ENCODE measurements around the gene TARBP1.

Gene TARBP1

DNA sequence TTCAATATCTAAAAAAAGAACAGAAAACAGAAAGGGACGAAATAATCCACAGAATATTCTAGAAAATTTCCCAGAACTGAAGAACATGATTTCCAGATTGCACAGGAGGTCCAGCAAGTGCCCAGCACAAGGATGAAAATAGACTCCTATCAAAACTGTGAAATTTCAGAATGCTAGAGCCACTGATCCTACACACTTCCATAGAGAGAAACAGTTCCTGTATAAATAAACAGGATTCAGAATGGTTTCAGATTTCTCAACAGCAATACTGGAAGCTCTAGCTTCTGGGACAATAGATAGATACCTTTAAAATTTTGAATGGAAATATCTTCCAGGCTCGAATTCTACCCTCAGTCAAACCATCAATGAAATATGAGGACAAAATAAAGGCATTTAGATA lies 4.6 kb downstream of the TARBP1 start:
- H3K27ac ChIP-seq (replicated peaks), result no peak overlapping the region
- H3K4me3 ChIP-seq (replicated peaks; ENCODE audit: insufficient read depth, low read length), result no peak overlapping the region
- H3K27me3 ChIP-seq (ENCODE audit: insufficient read depth, poor library complexity, severe bottlenecking), result no peaks in the 10 kb centered on the region
- TF ChIP-seq POLR2AphosphoS5 (IDR thresholded peaks at IDR 0.05; ENCODE audit: low read depth) (no peak), GABPA (IDR thresholded peaks at IDR 0.05; ENCODE audit: low read depth) (no peak), SPI1 (IDR thresholded peaks at IDR 0.05; ENCODE audit: borderline replicate concordance, low read depth) (no peak)
- TF ChIP-seq, protein P1, sequence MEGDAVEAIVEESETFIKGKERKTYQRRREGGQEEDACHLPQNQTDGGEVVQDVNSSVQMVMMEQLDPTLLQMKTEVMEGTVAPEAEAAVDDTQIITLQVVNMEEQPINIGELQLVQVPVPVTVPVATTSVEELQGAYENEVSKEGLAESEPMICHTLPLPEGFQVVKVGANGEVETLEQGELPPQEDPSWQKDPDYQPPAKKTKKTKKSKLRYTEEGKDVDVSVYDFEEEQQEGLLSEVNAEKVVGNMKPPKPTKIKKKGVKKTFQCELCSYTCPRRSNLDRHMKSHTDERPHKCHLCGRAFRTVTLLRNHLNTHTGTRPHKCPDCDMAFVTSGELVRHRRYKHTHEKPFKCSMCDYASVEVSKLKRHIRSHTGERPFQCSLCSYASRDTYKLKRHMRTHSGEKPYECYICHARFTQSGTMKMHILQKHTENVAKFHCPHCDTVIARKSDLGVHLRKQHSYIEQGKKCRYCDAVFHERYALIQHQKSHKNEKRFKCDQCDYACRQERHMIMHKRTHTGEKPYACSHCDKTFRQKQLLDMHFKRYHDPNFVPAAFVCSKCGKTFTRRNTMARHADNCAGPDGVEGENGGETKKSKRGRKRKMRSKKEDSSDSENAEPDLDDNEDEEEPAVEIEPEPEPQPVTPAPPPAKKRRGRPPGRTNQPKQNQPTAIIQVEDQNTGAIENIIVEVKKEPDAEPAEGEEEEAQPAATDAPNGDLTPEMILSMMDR (IDR thresholded peaks at IDR 0.05; ENCODE audit: insufficient read depth, low read length), result no peak
- TF ChIP-seq, protein P2, sequence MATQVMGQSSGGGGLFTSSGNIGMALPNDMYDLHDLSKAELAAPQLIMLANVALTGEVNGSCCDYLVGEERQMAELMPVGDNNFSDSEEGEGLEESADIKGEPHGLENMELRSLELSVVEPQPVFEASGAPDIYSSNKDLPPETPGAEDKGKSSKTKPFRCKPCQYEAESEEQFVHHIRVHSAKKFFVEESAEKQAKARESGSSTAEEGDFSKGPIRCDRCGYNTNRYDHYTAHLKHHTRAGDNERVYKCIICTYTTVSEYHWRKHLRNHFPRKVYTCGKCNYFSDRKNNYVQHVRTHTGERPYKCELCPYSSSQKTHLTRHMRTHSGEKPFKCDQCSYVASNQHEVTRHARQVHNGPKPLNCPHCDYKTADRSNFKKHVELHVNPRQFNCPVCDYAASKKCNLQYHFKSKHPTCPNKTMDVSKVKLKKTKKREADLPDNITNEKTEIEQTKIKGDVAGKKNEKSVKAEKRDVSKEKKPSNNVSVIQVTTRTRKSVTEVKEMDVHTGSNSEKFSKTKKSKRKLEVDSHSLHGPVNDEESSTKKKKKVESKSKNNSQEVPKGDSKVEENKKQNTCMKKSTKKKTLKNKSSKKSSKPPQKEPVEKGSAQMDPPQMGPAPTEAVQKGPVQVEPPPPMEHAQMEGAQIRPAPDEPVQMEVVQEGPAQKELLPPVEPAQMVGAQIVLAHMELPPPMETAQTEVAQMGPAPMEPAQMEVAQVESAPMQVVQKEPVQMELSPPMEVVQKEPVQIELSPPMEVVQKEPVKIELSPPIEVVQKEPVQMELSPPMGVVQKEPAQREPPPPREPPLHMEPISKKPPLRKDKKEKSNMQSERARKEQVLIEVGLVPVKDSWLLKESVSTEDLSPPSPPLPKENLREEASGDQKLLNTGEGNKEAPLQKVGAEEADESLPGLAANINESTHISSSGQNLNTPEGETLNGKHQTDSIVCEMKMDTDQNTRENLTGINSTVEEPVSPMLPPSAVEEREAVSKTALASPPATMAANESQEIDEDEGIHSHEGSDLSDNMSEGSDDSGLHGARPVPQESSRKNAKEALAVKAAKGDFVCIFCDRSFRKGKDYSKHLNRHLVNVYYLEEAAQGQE (IDR thresholded peaks at IDR 0.05; ENCODE audit: insufficient replicate concordance, low read depth), result no peak
- DNase-seq (ENCODE audit: low read depth in 1 of 2, low spot score in 1 of 2), result no peak

DNA sequence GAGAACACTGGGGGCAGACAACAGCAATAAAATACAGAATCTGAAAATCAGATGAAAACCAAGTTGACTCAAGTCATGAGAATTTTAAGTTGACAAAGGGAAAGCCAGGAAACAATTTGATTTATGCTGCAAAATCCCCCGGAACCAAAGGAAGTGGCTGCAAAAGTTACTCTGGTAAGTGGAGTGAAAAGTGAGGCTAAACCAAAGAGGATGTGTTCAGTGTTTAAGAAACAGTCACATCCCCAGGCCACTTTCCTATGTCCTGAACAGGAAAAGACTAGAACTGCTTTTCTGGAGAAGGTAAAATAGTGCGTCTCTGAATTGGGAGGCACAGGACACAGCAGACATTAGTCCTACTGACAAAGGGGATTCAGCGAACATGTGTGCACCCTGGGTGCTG lies 5.9 kb downstream of the TARBP1 start:
- TF ChIP-seq GABPA (IDR thresholded peaks at IDR 0.05; ENCODE audit: low read depth) (no peak), POLR2AphosphoS5 (IDR thresholded peaks at IDR 0.05; ENCODE audit: low read depth) (no peak), SPI1 (IDR thresholded peaks at IDR 0.05; ENCODE audit: borderline replicate concordance, low read depth) (no peak)
- TF ChIP-seq, protein P1 (IDR thresholded peaks at IDR 0.05; ENCODE audit: insufficient read depth, low read length), result no peak
- TF ChIP-seq, protein P2 (IDR thresholded peaks at IDR 0.05; ENCODE audit: insufficient replicate concordance, low read depth), result no peak
- Histone ChIP-seq H3K27ac (replicated peaks) (no peak overlapping the region), H3K27me3 (ENCODE audit: insufficient read depth, poor library complexity, severe bottlenecking) (no peaks in the 10 kb centered on the region), H3K4me3 (replicated peaks; ENCODE audit: insufficient read depth, low read length) (no peak overlapping the region)
- no peak for DNase-seq (ENCODE audit: low read depth in 1 of 2, low spot score in 1 of 2)

DNA sequence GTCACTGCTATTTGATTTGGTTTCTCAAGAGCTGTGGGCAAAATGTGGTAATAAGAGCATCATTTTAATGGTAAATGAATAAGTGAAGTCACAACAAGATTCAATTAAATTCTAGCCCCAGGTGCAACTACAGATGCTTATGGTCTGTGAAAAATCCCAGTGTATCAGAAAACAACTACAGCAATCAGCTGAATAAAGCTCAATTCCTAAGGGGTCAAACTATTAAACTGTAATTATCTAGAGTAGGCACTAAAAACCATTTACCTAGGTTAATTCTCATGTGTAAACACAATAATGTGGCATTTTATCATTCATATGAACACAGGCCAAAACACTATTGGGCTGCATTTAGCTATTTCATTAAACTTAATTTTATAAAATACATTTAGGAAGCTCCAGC lies 9.6 kb downstream of the TARBP1 start:
- H3K27me3 ChIP-seq (ENCODE audit: insufficient read depth, poor library complexity, severe bottlenecking), result no peaks in the 10 kb centered on the region
- DNase-seq (ENCODE audit: low read depth in 1 of 2, low spot score in 1 of 2), result no peak
- no peak overlapping the region for H3K27ac ChIP-seq (replicated peaks)
- no peak overlapping the region for H3K4me3 ChIP-seq (replicated peaks; ENCODE audit: insufficient read depth, low read length)
- TF ChIP-seq SPI1 (IDR thresholded peaks at IDR 0.05; ENCODE audit: borderline replicate concordance, low read depth) (no peak), GABPA (IDR thresholded peaks at IDR 0.05; ENCODE audit: low read depth) (no peak), POLR2AphosphoS5 (IDR thresholded peaks at IDR 0.05; ENCODE audit: low read depth) (no peak)
- TF ChIP-seq, protein P2 (IDR thresholded peaks at IDR 0.05; ENCODE audit: insufficient replicate concordance, low read depth), result no peak
- TF ChIP-seq, protein P1 (IDR thresholded peaks at IDR 0.05; ENCODE audit: insufficient read depth, low read length), result no peak

Data from HL-60 (cell line).